ENCODE results near the gene RPRML. TPM values are rescaled to one million over a fixed set of nuclear protein-coding genes. Genes with fewer than 3 reads are reported as not detected.

The RPRML gene
- total RNA-seq, 1 donor from 2014 or later = not detected

- Mint-ChIP-seq H3K4me1 (peaks cover under 1% of the 10 kb centered on the region), H3K27ac (no peak overlapping the region), H3K9me3 (no peaks in the 10 kb centered on the region), H3K36me3 (no peaks in the 10 kb centered on the region), H3K27me3 (ENCODE audit: insufficient read depth, low read depth) (peaks cover 4% of the 10 kb centered on the region), H3K4me3 (no peak overlapping the region)
- Histone ChIP-seq H4K20me1 (ENCODE audit: low read depth) (no peaks in the 10 kb centered on the region), H3K9me3 (ENCODE audit: low read depth) (no peaks in the 10 kb centered on the region), H3K9ac (no peak overlapping the region), H3K27me3 (peaks cover 1% of the 10 kb centered on the region), H3K27ac (no peak overlapping the region), H3F3A (ENCODE audit: low read depth) (no peaks in the 10 kb centered on the region), H3K4me3 (no peak overlapping the region), H2AFZ (replicated peaks) (no peak overlapping the region), H3K36me3 (no peaks in the 10 kb centered on the region), H3K4me1 (no peaks in the 10 kb centered on the region), H3K4me2 (no peak overlapping the region), H3K79me2 (ENCODE audit: low read depth) (no peaks in the 10 kb centered on the region)
- TF ChIP-seq EZH2phosphoT487 (IDR thresholded peaks at IDR 0.05) = no peak
- TF ChIP-seq, protein P1, sequence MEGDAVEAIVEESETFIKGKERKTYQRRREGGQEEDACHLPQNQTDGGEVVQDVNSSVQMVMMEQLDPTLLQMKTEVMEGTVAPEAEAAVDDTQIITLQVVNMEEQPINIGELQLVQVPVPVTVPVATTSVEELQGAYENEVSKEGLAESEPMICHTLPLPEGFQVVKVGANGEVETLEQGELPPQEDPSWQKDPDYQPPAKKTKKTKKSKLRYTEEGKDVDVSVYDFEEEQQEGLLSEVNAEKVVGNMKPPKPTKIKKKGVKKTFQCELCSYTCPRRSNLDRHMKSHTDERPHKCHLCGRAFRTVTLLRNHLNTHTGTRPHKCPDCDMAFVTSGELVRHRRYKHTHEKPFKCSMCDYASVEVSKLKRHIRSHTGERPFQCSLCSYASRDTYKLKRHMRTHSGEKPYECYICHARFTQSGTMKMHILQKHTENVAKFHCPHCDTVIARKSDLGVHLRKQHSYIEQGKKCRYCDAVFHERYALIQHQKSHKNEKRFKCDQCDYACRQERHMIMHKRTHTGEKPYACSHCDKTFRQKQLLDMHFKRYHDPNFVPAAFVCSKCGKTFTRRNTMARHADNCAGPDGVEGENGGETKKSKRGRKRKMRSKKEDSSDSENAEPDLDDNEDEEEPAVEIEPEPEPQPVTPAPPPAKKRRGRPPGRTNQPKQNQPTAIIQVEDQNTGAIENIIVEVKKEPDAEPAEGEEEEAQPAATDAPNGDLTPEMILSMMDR (IDR thresholded peaks at IDR 0.05) = no peak
- no peak for TF ChIP-seq EZH2 (IDR thresholded peaks at IDR 0.05)
- no peak for DNase-seq (ENCODE audit: low spot score)
Measured at GRCh38 chr17:46986366-46986765, 7.3 kb upstream of the RPRML start.

DNA sequence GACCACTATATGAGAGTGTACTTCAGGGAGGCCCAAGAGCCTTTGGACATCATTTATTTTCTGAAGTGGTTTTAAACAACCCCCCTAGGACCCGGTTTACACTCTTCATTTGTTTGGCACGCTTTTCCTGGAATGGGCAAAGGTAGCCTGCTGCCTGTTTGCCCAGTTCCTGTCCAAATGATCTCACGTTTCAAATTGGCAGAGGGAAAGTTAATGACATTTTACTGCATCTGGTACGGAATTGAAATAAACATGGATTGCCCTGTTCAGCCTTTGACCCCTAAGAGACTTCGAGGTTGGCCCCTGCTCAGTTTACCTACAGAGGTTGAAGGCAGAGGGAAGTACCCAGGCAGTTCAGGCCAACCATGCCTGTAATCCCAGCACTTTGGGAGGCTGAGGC lies 5.8 kb upstream of the RPRML start:
- H3K79me2 ChIP-seq (ENCODE audit: low read depth) = no peaks in the 10 kb centered on the region
- no peak for TF ChIP-seq EZH2phosphoT487 (IDR thresholded peaks at IDR 0.05)
- no peak for TF ChIP-seq EZH2 (IDR thresholded peaks at IDR 0.05)
- TF ChIP-seq, protein P1 (IDR thresholded peaks at IDR 0.05) = no peak
- H4K20me1 ChIP-seq (ENCODE audit: low read depth) = no peaks in the 10 kb centered on the region
- H3K36me3 Mint-ChIP-seq = no peaks in the 10 kb centered on the region
- peaks cover 16% of the 10 kb centered on the region for H3K27me3 ChIP-seq
- no peak overlapping the region for H3K4me2 ChIP-seq
- peaks cover 7% of the 10 kb centered on the region for H3K4me1 Mint-ChIP-seq
- peaks cover 4% of the 10 kb centered on the region for H3F3A ChIP-seq (ENCODE audit: low read depth)
- no peaks in the 10 kb centered on the region for H3K36me3 ChIP-seq
- no peak for DNase-seq (ENCODE audit: low spot score)
- H3K27ac Mint-ChIP-seq = no peak overlapping the region
- no peaks in the 10 kb centered on the region for H3K4me1 ChIP-seq
- H3K4me3 ChIP-seq = no peak overlapping the region
- H3K9me3 ChIP-seq (ENCODE audit: low read depth) = no peaks in the 10 kb centered on the region
- no peak overlapping the region for H3K27ac ChIP-seq
- H3K4me3 Mint-ChIP-seq = no peak overlapping the region
- H3K27me3 Mint-ChIP-seq (ENCODE audit: insufficient read depth, low read depth) = peaks cover 8% of the 10 kb centered on the region
- H2AFZ ChIP-seq (replicated peaks) = no peak overlapping the region
- no peak overlapping the region for H3K9ac ChIP-seq
- no peaks in the 10 kb centered on the region for H3K9me3 Mint-ChIP-seq

- no peak overlapping the region for H3K4me3 Mint-ChIP-seq
- H3K79me2 ChIP-seq (ENCODE audit: low read depth) = no peaks in the 10 kb centered on the region
Measured at GRCh38 chr17:46984341-46984740, 5.3 kb upstream of the RPRML start.

More at GRCh38 chr17:46984341-46984740, 5.3 kb upstream of the RPRML start:
- Histone ChIP-seq H2AFZ (replicated peaks) (no peak overlapping the region), H3K27me3 (peaks cover 21% of the 10 kb centered on the region), H3K9me3 (ENCODE audit: low read depth) (no peaks in the 10 kb centered on the region), H3K4me2 (no peak overlapping the region), H3K27ac (no peak overlapping the region), H3K9ac (no peak overlapping the region), H3K4me1 (peaks cover 4% of the 10 kb centered on the region), H3K36me3 (no peaks in the 10 kb centered on the region), H3F3A (ENCODE audit: low read depth) (peaks cover 8% of the 10 kb centered on the region), H4K20me1 (ENCODE audit: low read depth) (no peaks in the 10 kb centered on the region), H3K4me3 (no peak overlapping the region)
- H3K27ac Mint-ChIP-seq = no peak overlapping the region
- H3K4me1 Mint-ChIP-seq = peaks cover 9% of the 10 kb centered on the region
- no peaks in the 10 kb centered on the region for H3K9me3 Mint-ChIP-seq
- TF ChIP-seq EZH2 (IDR thresholded peaks at IDR 0.05) (no peak), EZH2phosphoT487 (IDR thresholded peaks at IDR 0.05) (no peak)
- TF ChIP-seq, protein P1 (IDR thresholded peaks at IDR 0.05) = no peak
- peaks cover 10% of the 10 kb centered on the region for H3K27me3 Mint-ChIP-seq (ENCODE audit: insufficient read depth, low read depth)
- H3K36me3 Mint-ChIP-seq = no peaks in the 10 kb centered on the region
- no peak for DNase-seq (ENCODE audit: low spot score)

Data from neural progenitor cell (in vitro differentiated cells).